Tibial artery (tissue), 4 donors: Measurements from ENCODE around the gene XYLT2.
A peak's percentile ranks its signal among the peaks of the same experiment; 100 is the strongest.

Experiments
- DNase-seq, 2 donors: peaks; one replicate each; pipeline ENCODE4 v3.0.0-alpha.2; 2019
- H3K27ac ChIP-seq, 2 donors: fragments of 200-600 bp; sonication (generic) in 1 of 2; 1 replicate in 1 of 2; 2 replicates in 1 of 2; pipeline ENCODE4 v1.5.1; 2018 to 2019; ENCODE audit warnings: mild to moderate bottlenecking in 1 of 2
- H3K27me3 ChIP-seq, 2 donors: fragments of 200-600 bp; sonication (generic) in 1 of 2; one replicate each; pipeline versions ENCODE4 v1.5.1 to v1.6.0; 2016 to 2019
- H3K36me3 ChIP-seq, 3 donors: fragments of 200-600 bp; sonication (generic) in 2 of 3; one replicate each; pipeline ENCODE4 v1.5.1; 2016 to 2019; ENCODE audit warnings: mild to moderate bottlenecking in 2 of 3
- H3K4me1 ChIP-seq, 4 donors: fragments of 200-600 bp; sonication (generic) in 2 of 4; 1 replicate in 3 of 4; 2 replicates in 1 of 4; pipeline ENCODE4 v1.5.1; 2016 to 2019
- H3K4me3 ChIP-seq, 2 donors: fragments of 200-600 bp; sonication (generic) in 1 of 2; 1 replicate in 1 of 2; 2 replicates in 1 of 2; pipeline ENCODE4 v1.5.1; 2018 to 2019; ENCODE audit warnings: mild to moderate bottlenecking in 2 of 2
- H3K9me3 ChIP-seq, 3 donors: fragments of 200-600 bp; sonication (generic) in 1 of 3; one replicate each; pipeline ENCODE4 v1.5.1; 2016 to 2019
- intact Hi-C: fragments of 100-400 bp; cut with DNase I; formaldehyde crosslinking; loops from one replicate; pipeline ENCODE4 v1.15.0; 2023; ENCODE audit warnings: low total_unique reads
- TF ChIP-seq, protein P1 (sequence below), 2 experiments: fragments of 200-600 bp in 1 of 2; fragments of 450-650 bp in 1 of 2; IDR thresholded peaks; one replicate each; pipeline ENCODE4 v1.5.1; 2017 to 2019; ENCODE audit warnings: antibody characterized with exemption in 2 of 2, mild to moderate bottlenecking in 1 of 2, moderate library complexity in 1 of 2

XYLT2 gene

DNA sequence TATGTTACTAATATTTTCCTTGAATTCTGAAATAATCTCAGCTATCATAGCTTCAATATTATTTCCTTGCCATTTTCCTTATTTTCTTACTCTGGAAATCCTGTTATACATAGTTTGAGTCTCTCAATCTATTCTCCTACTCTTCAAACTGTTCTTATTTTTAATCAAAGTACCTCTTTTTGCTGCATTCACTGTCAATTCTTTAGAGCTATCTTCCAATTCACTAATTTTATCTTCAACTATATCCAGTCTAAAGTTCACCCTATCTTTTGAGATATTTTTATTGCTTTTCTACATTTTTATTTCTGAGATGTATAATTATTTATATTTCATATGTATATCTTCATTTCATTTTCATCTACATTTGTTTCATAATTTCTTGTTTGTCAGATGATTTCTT is 7.3 kb upstream of the XYLT2 start:
- Histone ChIP-seq H3K9me3 (peaks cover 0 to 7% (median 5%) of the 10 kb centered on the region in 3 donors), H3K27me3 (peaks cover 0 to 3% of the 10 kb centered on the region in 2 donors), H3K27ac (no peak overlapping the region), H3K36me3 (no peaks in the 10 kb centered on the region), H3K4me1 (no peaks in the 10 kb centered on the region), H3K4me3 (no peak overlapping the region)
- no peak for DNase-seq
- TF ChIP-seq, protein P1, sequence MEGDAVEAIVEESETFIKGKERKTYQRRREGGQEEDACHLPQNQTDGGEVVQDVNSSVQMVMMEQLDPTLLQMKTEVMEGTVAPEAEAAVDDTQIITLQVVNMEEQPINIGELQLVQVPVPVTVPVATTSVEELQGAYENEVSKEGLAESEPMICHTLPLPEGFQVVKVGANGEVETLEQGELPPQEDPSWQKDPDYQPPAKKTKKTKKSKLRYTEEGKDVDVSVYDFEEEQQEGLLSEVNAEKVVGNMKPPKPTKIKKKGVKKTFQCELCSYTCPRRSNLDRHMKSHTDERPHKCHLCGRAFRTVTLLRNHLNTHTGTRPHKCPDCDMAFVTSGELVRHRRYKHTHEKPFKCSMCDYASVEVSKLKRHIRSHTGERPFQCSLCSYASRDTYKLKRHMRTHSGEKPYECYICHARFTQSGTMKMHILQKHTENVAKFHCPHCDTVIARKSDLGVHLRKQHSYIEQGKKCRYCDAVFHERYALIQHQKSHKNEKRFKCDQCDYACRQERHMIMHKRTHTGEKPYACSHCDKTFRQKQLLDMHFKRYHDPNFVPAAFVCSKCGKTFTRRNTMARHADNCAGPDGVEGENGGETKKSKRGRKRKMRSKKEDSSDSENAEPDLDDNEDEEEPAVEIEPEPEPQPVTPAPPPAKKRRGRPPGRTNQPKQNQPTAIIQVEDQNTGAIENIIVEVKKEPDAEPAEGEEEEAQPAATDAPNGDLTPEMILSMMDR (IDR thresholded peaks at IDR 0.05) = no peak
- intact Hi-C loops = no loop called here

DNA sequence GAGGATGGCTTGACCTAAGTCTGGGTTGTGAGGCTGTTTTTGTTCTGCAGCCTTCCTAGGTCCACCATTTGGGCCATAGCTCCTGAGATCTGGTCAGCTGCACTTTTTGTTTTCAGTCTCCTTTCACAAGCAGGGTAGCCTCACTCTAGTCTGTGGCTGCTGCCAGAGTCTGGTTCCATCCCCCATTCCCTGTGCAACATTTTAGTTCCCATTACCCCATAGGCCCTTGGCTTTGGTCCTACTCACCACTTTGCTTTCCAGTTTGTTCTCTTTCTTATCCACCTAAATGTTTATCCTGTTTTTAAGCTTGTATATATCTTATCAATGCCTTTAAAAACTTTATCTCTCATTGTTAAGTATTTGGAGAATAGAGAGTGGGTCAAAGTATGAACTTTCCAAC is 6.5 kb upstream of the XYLT2 start:
- Histone ChIP-seq H3K4me1 (no peaks in the 10 kb centered on the region), H3K27ac (no peak overlapping the region), H3K27me3 (peaks cover 0 to 3% of the 10 kb centered on the region in 2 donors), H3K36me3 (no peaks in the 10 kb centered on the region), H3K4me3 (no peak overlapping the region), H3K9me3 (peaks cover 0 to 7% (median 5%) of the 10 kb centered on the region in 3 donors)
- no peak for DNase-seq
- intact Hi-C loops = no loop called here
- TF ChIP-seq, protein P1 (IDR thresholded peaks at IDR 0.05) = no peak

DNA sequence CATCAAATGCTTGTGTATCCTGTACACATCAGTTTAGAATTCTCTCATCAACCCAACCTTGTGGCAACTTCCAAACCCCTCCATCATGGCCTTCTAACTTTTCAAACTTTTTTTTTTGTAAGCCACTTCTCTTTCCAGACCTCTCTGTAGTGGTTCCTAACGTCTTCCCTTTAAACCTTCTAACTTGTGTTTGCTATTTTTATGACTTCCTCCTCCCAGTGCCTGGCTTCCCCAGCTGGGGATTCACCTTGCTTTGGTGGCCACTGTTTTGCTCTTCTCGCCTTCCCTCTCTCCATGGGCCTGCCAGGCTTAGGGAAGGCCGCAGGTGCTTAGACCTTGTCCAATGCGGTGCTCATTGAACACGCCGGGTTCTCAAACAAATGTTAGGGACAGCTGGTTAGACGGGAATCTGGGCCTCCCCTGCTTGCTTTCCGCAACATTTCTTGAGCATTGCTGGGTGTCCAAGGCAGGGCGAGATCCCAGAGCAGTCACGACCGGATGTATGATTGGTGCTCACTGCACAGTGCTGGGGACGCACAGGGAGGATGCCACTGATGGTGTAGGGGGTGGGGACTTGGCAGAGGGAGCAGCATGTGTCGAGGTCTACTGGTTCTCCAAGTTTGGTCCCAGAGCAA is 1.1 kb upstream of the XYLT2 start:
- DNase-seq = peak in 1 of 2 donors; percentile 59
- Histone ChIP-seq H3K27ac (no peak overlapping the region), H3K27me3 (no peaks in the 10 kb centered on the region), H3K36me3 (no peaks in the 10 kb centered on the region), H3K4me3 (no peak overlapping the region), H3K9me3 (no peaks in the 10 kb centered on the region), H3K4me1 (peaks cover 0 to 39% (median 31%) of the 10 kb centered on the region in 4 donors)
- TF ChIP-seq, protein P1 (IDR thresholded peaks at IDR 0.05) = no peak
- intact Hi-C loops = no loop called here

DNA sequence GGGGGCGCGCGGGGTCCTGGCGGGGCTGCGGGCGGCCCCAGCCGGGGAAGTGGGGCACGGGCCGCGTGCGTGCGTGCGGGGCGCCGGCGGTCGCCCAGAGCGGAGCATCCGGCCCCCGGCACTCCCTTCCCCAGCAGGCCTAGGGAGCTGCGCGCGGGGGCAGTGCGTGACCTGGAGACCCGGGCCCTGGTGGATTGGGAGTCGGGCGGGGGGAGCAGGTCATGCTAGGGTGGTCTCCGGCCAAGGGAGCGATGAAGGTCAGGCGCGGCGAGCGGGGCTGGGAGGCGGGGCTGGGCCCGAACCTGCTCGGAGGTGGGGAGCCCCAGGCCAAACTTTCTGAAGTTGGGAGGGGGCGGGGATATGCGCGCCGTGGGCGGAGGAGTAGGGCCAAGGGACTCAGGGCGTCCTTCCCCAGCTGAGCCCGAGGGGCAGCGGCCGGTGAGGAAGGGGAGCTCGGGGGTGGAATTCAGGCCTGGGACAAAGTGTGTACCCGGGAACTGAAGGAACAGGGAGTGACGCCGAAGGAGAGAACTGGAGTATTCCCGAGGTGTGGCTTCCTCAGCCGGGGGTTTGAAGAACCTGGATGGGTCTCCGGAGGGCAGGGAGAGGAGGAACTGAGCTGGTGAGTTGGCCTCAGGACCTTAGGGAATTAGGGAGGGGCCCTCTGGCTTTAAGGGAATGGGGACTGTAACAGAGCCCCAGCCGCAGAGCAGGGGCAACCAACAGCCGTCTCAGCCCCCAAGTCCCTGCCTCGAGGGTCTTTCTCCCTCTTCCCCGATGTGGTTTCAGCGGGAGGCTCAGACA is 589 bp downstream of the XYLT2 start:
- Histone ChIP-seq H3K4me3 (peak overlapping the region; percentile 78 to 92), H3K4me1 (peaks cover 0 to 39% (median 31%) of the 10 kb centered on the region in 4 donors), H3K9me3 (no peaks in the 10 kb centered on the region), H3K27ac (peak overlapping the region; percentile 54 to 69), H3K27me3 (no peaks in the 10 kb centered on the region), H3K36me3 (no peaks in the 10 kb centered on the region)
- intact Hi-C loops = no loop called here
- DNase-seq = peak in 1 of 2 donors; percentile 74
- TF ChIP-seq, protein P1 (IDR thresholded peaks at IDR 0.05) = no peak

DNA sequence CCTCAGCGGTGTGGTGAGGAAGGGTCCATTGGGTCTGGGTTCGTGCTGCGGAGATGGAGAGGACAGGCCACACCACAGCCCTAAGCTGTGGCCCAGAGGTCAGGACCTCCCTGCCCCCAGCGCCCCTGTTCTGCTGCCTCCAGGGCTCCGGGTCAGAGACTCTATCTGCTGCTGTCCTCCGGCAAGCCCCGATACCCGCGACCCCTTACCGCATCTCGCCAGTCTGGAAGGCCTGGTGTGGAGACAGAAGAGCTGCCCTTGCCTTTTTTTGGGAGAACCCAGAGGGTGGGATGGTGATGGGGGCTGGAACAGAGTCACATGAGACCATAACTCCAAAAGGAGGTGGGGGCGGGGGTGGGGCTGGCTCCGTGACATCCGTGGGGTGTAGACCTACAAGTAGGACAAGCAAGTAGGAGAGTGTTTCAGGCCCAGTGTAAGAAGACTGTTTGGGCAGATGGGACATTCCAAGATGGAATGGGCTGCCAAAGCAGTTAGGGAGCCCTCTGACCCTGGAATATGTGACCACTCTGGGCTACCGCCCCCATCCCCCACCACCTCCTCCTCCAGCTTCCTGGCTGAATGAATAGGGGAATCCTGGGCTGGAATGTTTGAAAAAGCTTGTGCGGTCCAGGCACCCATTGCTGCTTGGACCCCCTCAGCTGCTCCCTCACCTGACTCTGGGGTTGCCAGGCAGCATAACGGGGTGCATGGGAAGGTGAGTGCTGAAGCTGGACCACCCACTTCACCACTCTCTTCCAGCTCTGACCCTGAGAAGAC is 1.4 kb downstream of the XYLT2 start:
- Histone ChIP-seq H3K36me3 (no peaks in the 10 kb centered on the region), H3K9me3 (no peaks in the 10 kb centered on the region), H3K27ac (peak overlapping the region; percentile 54 to 69), H3K4me1 (peaks cover 0 to 44% (median 31%) of the 10 kb centered on the region in 4 donors), H3K27me3 (no peaks in the 10 kb centered on the region), H3K4me3 (peak overlapping the region; percentile 78 to 92)
- TF ChIP-seq, protein P1 (IDR thresholded peaks at IDR 0.05) = no peak
- intact Hi-C loops = no loop called here
- DNase-seq = peak in 1 of 2 donors; percentile 51
